H1 (cell line): ENCODE results near the gene VPS52. TPM values are rescaled to one million over a fixed set of nuclear protein-coding genes. Genes with fewer than 3 reads are reported as not detected.

Source experiments
- CTCF ChIA-PET: fragments of 300-600 bp; sonication (Branson Sonifier 250); formaldehyde crosslinking; loops from one replicate; lab custom pipeline; 2021; ENCODE audit not compliant: partially characterized antibody; lab: Charles Lee
- POLR2A ChIA-PET: fragments of 300-600 bp; sonication (Branson Sonifier 250); formaldehyde crosslinking; loops from one replicate; lab custom pipeline; 2021; ENCODE audit warnings: inconsistent platforms; ENCODE audit not compliant: partially characterized antibody; lab: Charles Lee
- DNase-seq, 2 experiments: peaks; one replicate each; pipeline versions ENCODE4 v3.0.0 to v3.0.0-alpha.2; 2010 to 2022; ENCODE audit warnings: low spot score in 2 of 2, low read depth in 1 of 2, mixed read lengths in 1 of 2
- FAIRE-seq: peaks from 2 replicates; lab custom pipeline; 2011; peaks lifted over from hg19 to GRCh38; lab: Jason Lieb, UNC
- H2AFZ ChIP-seq: 2 replicates; pipeline ENCODE4 v1.8.1; 2012; ENCODE audit warnings: low read length, inconsistent platforms
- H2AK5ac ChIP-seq: 2 replicates; pipeline ENCODE4 v1.6.1; 2013; ENCODE audit warnings: low read depth, low read length
- H2BK120ac ChIP-seq: replicated peaks from 2 replicates; pipeline ENCODE3; 2013; ENCODE audit warnings: low read depth, low read length, inconsistent platforms
- H2BK12ac ChIP-seq: 2 replicates; pipeline ENCODE4 v1.6.1; 2013; ENCODE audit warnings: low read depth, low read length
- H2BK15ac ChIP-seq: 2 replicates; pipeline ENCODE4 v1.6.1; 2013; ENCODE audit warnings: low read length
- H2BK20ac ChIP-seq: 2 replicates; pipeline ENCODE4 v1.6.1; 2013; ENCODE audit warnings: low read length
- H2BK5ac ChIP-seq: 2 replicates; pipeline ENCODE4 v1.6.1; 2013; ENCODE audit warnings: low read depth, low read length
- H3K14ac ChIP-seq: 2 replicates; pipeline ENCODE4 v1.6.1; 2013; ENCODE audit warnings: inconsistent platforms; ENCODE audit not compliant: insufficient read length
- H3K18ac ChIP-seq: 2 replicates; pipeline ENCODE4 v1.6.1; 2013; ENCODE audit warnings: low read length; ENCODE audit errors: extremely low read depth
- H3K23ac ChIP-seq: 2 replicates; pipeline ENCODE4 v1.6.1; 2013; ENCODE audit warnings: inconsistent platforms; ENCODE audit not compliant: insufficient read length
- H3K23me2 ChIP-seq: 2 replicates; pipeline ENCODE4 v1.6.1; 2013; ENCODE audit warnings: low read depth, low read length
- H3K27ac ChIP-seq: 2 replicates; pipeline ENCODE4 v1.6.1; 2011; ENCODE audit warnings: low read depth, low read length, inconsistent platforms
- H3K27me3 ChIP-seq, 4 experiments: replicated peaks in 1 of 4; 1 replicate in 1 of 4; 2 replicates in 3 of 4; pipeline versions ENCODE4 v1.6.1 to v1.8.1; 2011 to 2013; ENCODE audit warnings: low read length in 3 of 4, mild to moderate bottlenecking in 3 of 4, inconsistent platforms in 2 of 4, mixed read lengths in 2 of 4, moderate library complexity in 1 of 4; ENCODE audit not compliant: control insufficient read depth in 3 of 4, insufficient read depth in 3 of 4; ENCODE audit errors: extremely low read depth in 1 of 4
- H3K36me3 ChIP-seq, 4 experiments: 2 replicates each; pipeline versions ENCODE4 v1.6.1 to v1.8.1; 2011 to 2013; ENCODE audit warnings: mild to moderate bottlenecking in 4 of 4, low read length in 3 of 4, moderate library complexity in 2 of 4, control low read depth in 1 of 4, inconsistent platforms in 1 of 4; ENCODE audit not compliant: insufficient read depth in 4 of 4, control insufficient read depth in 2 of 4
- H3K4ac ChIP-seq: replicated peaks from 2 replicates; pipeline ENCODE3; 2013; ENCODE audit warnings: low read length, low read depth, mixed read lengths, inconsistent platforms; ENCODE audit not compliant: insufficient read length
- H3K4me1 ChIP-seq, 4 experiments: replicated peaks in 1 of 4; 1 replicate in 1 of 4; 2 replicates in 3 of 4; pipeline versions ENCODE4 v1.6.1 to v1.8.1; 2011 to 2013; ENCODE audit warnings: low read length in 3 of 4, inconsistent platforms in 2 of 4, mixed read lengths in 1 of 4; ENCODE audit not compliant: insufficient read depth in 4 of 4, control insufficient read depth in 3 of 4
- H3K4me2 ChIP-seq, 2 experiments: 2 replicates each; pipeline versions ENCODE4 v1.6.1 to v1.8.1; 2011 to 2013; ENCODE audit warnings: low read depth in 2 of 2, low read length in 2 of 2, control low read depth in 1 of 2, inconsistent platforms in 1 of 2, mild to moderate bottlenecking in 1 of 2; ENCODE audit not compliant: insufficient read depth in 1 of 2
- H3K4me3 ChIP-seq, 4 experiments: fragments of 200-600, 300-600 bp in 1 of 4; sonication (generic), shearing (Covaris generic), sonication (Bioruptor Twin) in 1 of 4; 2 replicates each; pipeline versions ENCODE4 v1.5.1 to v1.8.1; 2011 to 2016; ENCODE audit warnings: low read length in 4 of 4, low read depth in 3 of 4, control low read depth in 2 of 4, inconsistent platforms in 2 of 4, mild to moderate bottlenecking in 2 of 4, mixed read lengths in 1 of 4, moderate library complexity in 1 of 4; ENCODE audit not compliant: insufficient read depth in 2 of 4; ENCODE audit errors: extremely low read depth in 1 of 4
- H3K56ac ChIP-seq: replicated peaks from 2 replicates; pipeline ENCODE3; 2013; ENCODE audit warnings: low read depth, mild to moderate bottlenecking, mixed read lengths, low read length, inconsistent platforms; ENCODE audit not compliant: insufficient read length
- H3K79me1 ChIP-seq: 2 replicates; pipeline ENCODE4 v1.6.1; 2013; ENCODE audit warnings: low read depth, low read length, control low read depth
- H3K79me2 ChIP-seq, 2 experiments: 2 replicates each; pipeline versions ENCODE4 v1.6.1 to v1.8.1; 2012 to 2013; ENCODE audit warnings: low read length in 2 of 2, mild to moderate bottlenecking in 2 of 2, inconsistent platforms in 1 of 2; ENCODE audit not compliant: insufficient read depth in 2 of 2, control insufficient read depth in 1 of 2
- H3K9ac ChIP-seq, 4 experiments: replicated peaks in 1 of 4; 1 replicate in 1 of 4; 2 replicates in 3 of 4; pipeline versions ENCODE4 v1.6.1 to v1.8.1; 2011 to 2013; ENCODE audit warnings: low read depth in 3 of 4, low read length in 3 of 4, control low read depth in 2 of 4, mild to moderate bottlenecking in 2 of 4, moderate library complexity in 2 of 4, inconsistent platforms in 1 of 4; ENCODE audit errors: extremely low read depth in 1 of 4
- H3K9me3 ChIP-seq, 2 experiments: 2 replicates each; pipeline versions ENCODE4 v1.6.1 to v1.8.1; 2012 to 2013; ENCODE audit warnings: mild to moderate bottlenecking in 2 of 2, moderate library complexity in 2 of 2, control low read depth in 1 of 2, inconsistent platforms in 1 of 2, low read depth in 1 of 2, low read length in 1 of 2, mixed read lengths in 1 of 2; ENCODE audit not compliant: insufficient read depth in 2 of 2
- H4K20me1 ChIP-seq, 2 experiments: replicated peaks in 1 of 2; 2 replicates each; pipeline versions ENCODE3 to v1.8.1; 2011 to 2013; ENCODE audit warnings: inconsistent platforms in 2 of 2, low read length in 2 of 2, mild to moderate bottlenecking in 1 of 2; ENCODE audit not compliant: insufficient read depth in 2 of 2, control insufficient read depth in 1 of 2
- H4K5ac ChIP-seq: 2 replicates; pipeline ENCODE4 v1.6.1; 2013; ENCODE audit warnings: low read length, low read depth, mixed read lengths, inconsistent platforms; ENCODE audit not compliant: insufficient read length
- H4K8ac ChIP-seq: 2 replicates; pipeline ENCODE4 v1.8.0; 2013; ENCODE audit warnings: mild to moderate bottlenecking, moderate library complexity, low read length, inconsistent platforms; ENCODE audit not compliant: insufficient read depth; ENCODE audit errors: extremely low read depth
- H4K91ac ChIP-seq: replicated peaks from 2 replicates; pipeline ENCODE3; 2013; ENCODE audit warnings: low read length, mixed read lengths, inconsistent platforms; ENCODE audit not compliant: insufficient read length
- GABPA ChIP-seq: IDR thresholded peaks from 2 replicates; pipeline ENCODE4 v1.6.1; 2011; ENCODE audit warnings: mild to moderate bottlenecking, low read length, moderate library complexity, borderline replicate concordance; ENCODE audit not compliant: insufficient read depth
- HDAC2 ChIP-seq, 2 experiments: fragments of 300-600 bp in 1 of 2; sonication (generic) in 1 of 2; IDR thresholded peaks; 2 replicates each; pipeline ENCODE4 v1.6.1; 2011 to 2012; ENCODE audit warnings: low read depth in 2 of 2, low read length in 2 of 2, mild to moderate bottlenecking in 2 of 2, moderate library complexity in 2 of 2, borderline replicate concordance in 1 of 2, inconsistent platforms in 1 of 2
- HDAC6 ChIP-seq: IDR thresholded peaks from one replicate; pipeline ENCODE4 v1.7.1; 2012; ENCODE audit warnings: low read depth, mild to moderate bottlenecking, inconsistent platforms, low read length, moderate library complexity
- JUND ChIP-seq: IDR thresholded peaks from 2 replicates; pipeline ENCODE4 v1.6.1; 2011; ENCODE audit warnings: mild to moderate bottlenecking, improper control_type of control experiment, low read length
- KDM5A ChIP-seq: fragments of 200-600 bp; IDR thresholded peaks from 2 replicates; pipeline ENCODE4 v1.7.1; 2012; ENCODE audit warnings: mild to moderate bottlenecking, low read length, inconsistent platforms, mixed read lengths
- YY1 ChIP-seq: IDR thresholded peaks from 2 replicates; pipeline ENCODE4 v1.6.1; 2011; ENCODE audit warnings: low read depth, mild to moderate bottlenecking, low read length
- ZNF274 ChIP-seq: IDR thresholded peaks from 2 replicates; pipeline ENCODE4 v1.7.0; 2012; ENCODE audit warnings: low read length, borderline replicate concordance; ENCODE audit errors: extremely low read depth
- WGBS, 2 experiments: shearing (Covaris generic) in 1 of 2; methylation state at CpG; one replicate each; pipeline versions ENCODE4 v1.1.6 to v1.1.7; 2013 to 2015; ENCODE audit warnings: low lambda C conversion rate in 2 of 2, mixed read lengths in 2 of 2, inconsistent platforms in 1 of 2, low coverage in 1 of 2, missing lambda C conversion rate in 1 of 2; ENCODE audit not compliant: insufficient replicate concordance in 2 of 2, insufficient coverage in 1 of 2, insufficient read length in 1 of 2; ENCODE audit errors: extremely low coverage in 1 of 2, missing lambda C conversion rate in 1 of 2; 5-methylcytosine and 5-hydroxymethylcytosine counted together
- polyA plus RNA-seq, 7 experiments: library from polyadenylated mRNA; depleted of rRNA in 3 of 7; stranded (reverse) in 5 of 7; unstranded in 2 of 7; fragments of >200 nt in 5 of 7; fragments of 200-250 nt in 2 of 7; gene quantifications; 1 replicate in 5 of 7; 2 replicates in 1 of 7; 4 replicates in 1 of 7; pipeline versions ENCODE4 v1.2.1 to v1.2.3, GENCODE V29; 2011 to 2013; ENCODE audit warnings: missing spikeins in 2 of 7, mixed read lengths in 2 of 7
- total RNA-seq: library from RNA; stranded (reverse); fragmentation: NEBNext Ultra II Directional; extraction: Animal tissue kit (Norgen Biotek cat#: 25700); gene quantifications from 2 replicates; pipeline ENCODE4 v1.2.1, GENCODE V29; 2021

Gene VPS52
- total and polyA plus RNA-seq, 2 of the 8 experiments (the other 6 are each of a cell fraction or from before 2014, with no cell fraction given) = 36.5 to 86.3 TPM

GRCh38 chr6:33318426-33319073 lies 46.9 kb upstream of the VPS52 start:
- H2BK20ac ChIP-seq = no peak overlapping the region
- WGBS, 2 experiments = 84% methylated on average over 8 of the region's 8 CpGs; no CpG with 5 or more reads in 1 of the 2 experiments
- H3K9ac ChIP-seq = peak overlapping the region in 2 of 4 experiments; percentile 26 to 67; a peak in 1 of 7 replicates
- H3K56ac ChIP-seq = no peak overlapping the region
- no peak overlapping the region for H4K91ac ChIP-seq
- H2BK120ac ChIP-seq = no peak overlapping the region
- H3K36me3 ChIP-seq = peaks cover 10 to 31% (median 21%) of the 10 kb centered on the region in 4 experiments; a peak in 7 of 8 replicates
- H2BK15ac ChIP-seq = no peak overlapping the region
- H2BK12ac ChIP-seq = peak overlapping the region; percentile 52; the same call in 1 of the 2 replicates
- H2AK5ac ChIP-seq = no peak overlapping the region
- H3K4ac ChIP-seq = no peak overlapping the region
- H3K27ac ChIP-seq = peak overlapping the region; percentile 83; the same call in 1 of the 2 replicates
- DNase-seq = no peak
- ChIA-PET CTCF (interaction anchor here (0.6 to 1.7 kb wide), 6 partner anchors 10 to 385 kb away, joined by 3 to 5 read pairs (median 3); partner anchors contain the start of gene CUTA), POLR2A (interaction anchor here (0.6 to 3.5 kb wide), 20 partner anchors 11 to 261 kb away, joined by 3 to 25 read pairs (median 5); partner anchors contain the start of genes B3GALT4, RGL2, RPS18 and SYNGAP1)
- H3K27me3 ChIP-seq = no peaks in the 10 kb centered on the region
- H4K8ac ChIP-seq = no peak overlapping the region
- peaks cover 0 to 32% of the 10 kb centered on the region in 2 experiments; a peak in 3 of 4 replicates for H3K79me2 ChIP-seq
- H3K4me3 ChIP-seq = peak overlapping the region; percentile 67 to 89 (median 78)
- no peak overlapping the region for H3K14ac ChIP-seq
- H3K4me1 ChIP-seq = peaks cover 0 to 34% (median 22%) of the 10 kb centered on the region in 4 experiments; a peak in 6 of 7 replicates
- peak overlapping the region; percentile 64 for H2BK5ac ChIP-seq
- H3K23me2 ChIP-seq = peaks cover 25% of the 10 kb centered on the region
- no peaks in the 10 kb centered on the region; a peak in 1 of 4 replicates for H3K9me3 ChIP-seq
- no peak overlapping the region for H2AFZ ChIP-seq
- no peak for FAIRE-seq
- H4K5ac ChIP-seq = no peak overlapping the region
- peaks cover 7% of the 10 kb centered on the region; the same call in 1 of the 2 replicates for H3K79me1 ChIP-seq
- peak overlapping the region; percentile 65 to 68 for H3K4me2 ChIP-seq
- H4K20me1 ChIP-seq = peaks cover 2 to 5% of the 10 kb centered on the region in 2 experiments
- no peak overlapping the region for H3K18ac ChIP-seq
- H3K23ac ChIP-seq = no peak overlapping the region
- no peak for TF ChIP-seq ZNF274
- no peak for TF ChIP-seq HDAC6
- no peak for TF ChIP-seq HDAC2 (IDR thresholded peaks at IDR 0.05; ENCODE audit: borderline replicate concordance in 1 of 2, low read depth in 2 of 2, low read length in 2 of 2)
- TF ChIP-seq KDM5A = no peak
- TF ChIP-seq JUND = no peak
- TF ChIP-seq YY1 = no peak
- no peak for TF ChIP-seq GABPA
